Mammary epithelial cell (primary cell): ENCODE data around the gene ADAMTS6.

Source experiments
- CTCF ChIP-seq, 2 donors: IDR thresholded peaks in 1 of 2; conservative IDR thresholded peaks in 1 of 2; 2 replicates each; pipeline ENCODE4 v1.5.1; 2011 to 2012; ENCODE audit warnings: inconsistent platforms in 2 of 2, low read length in 2 of 2, mild to moderate bottlenecking in 2 of 2, control low read depth in 1 of 2, low read depth in 1 of 2; ENCODE audit not compliant: insufficient read depth in 1 of 2; ENCODE audit errors: extremely low read depth in 1 of 2
- EZH2 ChIP-seq: IDR thresholded peaks from 2 replicates; pipeline ENCODE4 v1.6.1; 2012; ENCODE audit warnings: low read length, inconsistent platforms, borderline replicate concordance

GRCh38 chr5:65305913-65306312, 175.8 kb downstream of the ADAMTS6 start:
- TF ChIP-seq CTCF (conservative IDR thresholded peaks at IDR 0.05 in 1 of 2, IDR thresholded peaks at IDR 0.05 in 1 of 2; ENCODE audit: extremely low read depth in 1 of 2, insufficient read depth in 1 of 2, low read depth in 1 of 2, low read length in 2 of 2) (no peak), EZH2 (no peak)
